Lung (tissue), 12 donors: Measurements from ENCODE around the gene PI16. TPM values are rescaled to one million over a fixed set of nuclear protein-coding genes. Genes with fewer than 3 reads are reported as not detected.

Source experiments
- ATAC-seq: fragments of 200-7000 bp; cut with Tn5 transposase; one replicate; pipeline ENCODE4 v1.9.1; 2020; ENCODE audit warnings: moderate number of reproducible peaks; ENCODE audit not compliant: insufficient read depth, low FRiP score
- DNase-seq, 3 donors: peaks; one replicate each; pipeline ENCODE4 v3.0.0-alpha.2; 2013 to 2017
- H3K27ac ChIP-seq, 2 donors: one replicate each; pipeline ENCODE4 v1.5.1; 2013; ENCODE audit warnings: mild to moderate bottlenecking in 2 of 2, moderate library complexity in 2 of 2, control low read depth in 1 of 2, inconsistent platforms in 1 of 2, low read depth in 1 of 2, low read length in 1 of 2
- H3K27me3 ChIP-seq, 3 donors: one replicate each; pipeline ENCODE4 v1.5.1; 2013; ENCODE audit warnings: low read length in 2 of 3; ENCODE audit not compliant: control insufficient read depth in 3 of 3, insufficient read depth in 3 of 3
- H3K36me3 ChIP-seq, 4 donors: one replicate each; pipeline ENCODE4 v1.5.1; 2013; ENCODE audit warnings: low read length in 4 of 4, mild to moderate bottlenecking in 1 of 4, moderate library complexity in 1 of 4; ENCODE audit not compliant: control insufficient read depth in 4 of 4, insufficient read depth in 4 of 4
- H3K4me1 ChIP-seq, 5 donors: one replicate each; pipeline ENCODE4 v1.5.1; 2013; ENCODE audit warnings: low read length in 5 of 5, mild to moderate bottlenecking in 2 of 5, moderate library complexity in 1 of 5; ENCODE audit not compliant: control insufficient read depth in 5 of 5, insufficient read depth in 5 of 5
- H3K4me3 ChIP-seq: one replicate; pipeline ENCODE4 v1.5.1; 2013; ENCODE audit warnings: mild to moderate bottlenecking, control low read depth, moderate library complexity
- H3K9ac ChIP-seq, 2 donors: one replicate each; pipeline ENCODE4 v1.5.1; 2013; ENCODE audit warnings: low read length in 2 of 2, control low read depth in 1 of 2; ENCODE audit not compliant: insufficient read depth in 1 of 2
- H3K9me3 ChIP-seq, 4 donors: one replicate each; pipeline ENCODE4 v1.5.1; 2013; ENCODE audit warnings: low read length in 3 of 4, mild to moderate bottlenecking in 1 of 4, moderate library complexity in 1 of 4; ENCODE audit not compliant: control insufficient read depth in 4 of 4, insufficient read depth in 3 of 4
- WGBS, 2 donors: extraction: QIAGEN DNeasy Blood & Tissue Kit; methylation state at CpG; one replicate each; pipeline ENCODE4 v1.1.7; 2013; 5-methylcytosine and 5-hydroxymethylcytosine counted together
- polyA plus RNA-seq, 2 donors: library from polyadenylated mRNA; stranded (reverse); fragments of 200-250 nt; gene quantifications; one replicate each; pipeline ENCODE4 v1.2.1, GENCODE V29; 2013
- total RNA-seq, 2 donors: library from RNA; depleted of rRNA in 1 of 2; stranded (reverse); fragments of >200 nt in 1 of 2; gene quantifications; one replicate each; pipeline ENCODE4 v1.2.1, GENCODE V29; 2014 to 2021
- TF ChIP-seq, protein P1 (sequence below): IDR thresholded peaks from 2 replicates; pipeline ENCODE4 v1.5.1; 2012; ENCODE audit warnings: mild to moderate bottlenecking; ENCODE audit errors: control extremely low read depth, extremely low read depth
- donor health status: control.
- donor health status: control.
- donor health status: Bipolar disorder and iron deficiency.
- donor health status: healthy.
- donor health status: DM: yes; HTN: yes; CAD: no.

The PI16 gene
- total and polyA plus RNA-seq, 4 donors, result 0.60 to 4.3 (median 2.8) TPM

- Histone ChIP-seq H3K4me1 (peaks cover 3 to 10% (median 6%) of the 10 kb centered on the region in 5 donors), H3K36me3 (peaks cover 6 to 14% (median 12%) of the 10 kb centered on the region in 4 donors), H3K9me3 (no peaks in the 10 kb centered on the region), H3K27ac (no peak overlapping the region), H3K4me3 (no peak overlapping the region), H3K27me3 (no peaks in the 10 kb centered on the region), H3K9ac (no peak overlapping the region)
- TF ChIP-seq, protein P1, sequence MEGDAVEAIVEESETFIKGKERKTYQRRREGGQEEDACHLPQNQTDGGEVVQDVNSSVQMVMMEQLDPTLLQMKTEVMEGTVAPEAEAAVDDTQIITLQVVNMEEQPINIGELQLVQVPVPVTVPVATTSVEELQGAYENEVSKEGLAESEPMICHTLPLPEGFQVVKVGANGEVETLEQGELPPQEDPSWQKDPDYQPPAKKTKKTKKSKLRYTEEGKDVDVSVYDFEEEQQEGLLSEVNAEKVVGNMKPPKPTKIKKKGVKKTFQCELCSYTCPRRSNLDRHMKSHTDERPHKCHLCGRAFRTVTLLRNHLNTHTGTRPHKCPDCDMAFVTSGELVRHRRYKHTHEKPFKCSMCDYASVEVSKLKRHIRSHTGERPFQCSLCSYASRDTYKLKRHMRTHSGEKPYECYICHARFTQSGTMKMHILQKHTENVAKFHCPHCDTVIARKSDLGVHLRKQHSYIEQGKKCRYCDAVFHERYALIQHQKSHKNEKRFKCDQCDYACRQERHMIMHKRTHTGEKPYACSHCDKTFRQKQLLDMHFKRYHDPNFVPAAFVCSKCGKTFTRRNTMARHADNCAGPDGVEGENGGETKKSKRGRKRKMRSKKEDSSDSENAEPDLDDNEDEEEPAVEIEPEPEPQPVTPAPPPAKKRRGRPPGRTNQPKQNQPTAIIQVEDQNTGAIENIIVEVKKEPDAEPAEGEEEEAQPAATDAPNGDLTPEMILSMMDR, result no peak
- no peak for DNase-seq
- 94 to 97% methylated on average over 4 of the region's 4 CpGs for WGBS, 2 donors
- no peak for ATAC-seq
These were observed 30.4 kb upstream of the PI16 start for GRCh38 chr6:36924131-36924530.

GRCh38 chr6:36924778-36925374 lies 29.7 kb upstream of the PI16 start:
- peaks cover 5 to 14% (median 10%) of the 10 kb centered on the region in 4 donors for H3K36me3 ChIP-seq
- no peak overlapping the region for H3K4me3 ChIP-seq
- H3K27ac ChIP-seq, result no peak overlapping the region
- TF ChIP-seq, protein P1, result no peak
- no peak overlapping the region for H3K9ac ChIP-seq
- no peaks in the 10 kb centered on the region for H3K27me3 ChIP-seq
- DNase-seq (no peak), ATAC-seq (no peak)
- H3K9me3 ChIP-seq, result no peaks in the 10 kb centered on the region
- peaks cover 0 to 11% (median 7%) of the 10 kb centered on the region in 5 donors for H3K4me1 ChIP-seq
- WGBS, 2 donors, result 76 to 89% methylated on average over 5 of the region's 5 CpGs

- H3K27me3 ChIP-seq, result no peaks in the 10 kb centered on the region
- TF ChIP-seq, protein P1, result no peak
- no peak for DNase-seq
- ATAC-seq, result no peak
- WGBS, 2 donors, result 87 to 99% methylated on average over 4 of the region's 4 CpGs
- no peak overlapping the region for H3K27ac ChIP-seq
- H3K4me3 ChIP-seq, result no peak overlapping the region
- no peaks in the 10 kb centered on the region for H3K9me3 ChIP-seq
- no peak overlapping the region for H3K9ac ChIP-seq
- peaks cover 4 to 14% (median 10%) of the 10 kb centered on the region in 4 donors for H3K36me3 ChIP-seq
- peaks cover 0 to 11% (median 6%) of the 10 kb centered on the region in 5 donors for H3K4me1 ChIP-seq
These were observed 28.7 kb upstream of the PI16 start for GRCh38 chr6:36925809-36926208.
